ENCODE results near the gene C21orf58. TPM values are rescaled to one million over a fixed set of nuclear protein-coding genes. Genes with fewer than 3 reads are reported as not detected.

The C21orf58 gene
- polyA plus RNA-seq, 1 of the 3 experiments (the other 2 are of a cell fraction), result 9.7 TPM

- Histone ChIP-seq H3K4me1 (ENCODE audit: control insufficient read depth in 1 of 2, insufficient read depth in 2 of 2, low read depth in 1 of 2, low read length in 1 of 2) (no peaks in the 10 kb centered on the region), H3K27ac (ENCODE audit: low read depth in 2 of 2, low read length in 1 of 2) (no peak overlapping the region), H3K36me3 (replicated peaks in 1 of 2; ENCODE audit: control insufficient read depth in 1 of 2, insufficient read depth in 2 of 2, low read length in 1 of 2) (peaks cover 11 to 23% of the 10 kb centered on the region in 2 experiments), H3K4me2 (no peak overlapping the region), H4K20me1 (ENCODE audit: insufficient read depth) (no peaks in the 10 kb centered on the region), H3K79me2 (ENCODE audit: insufficient read depth) (no peaks in the 10 kb centered on the region; the same call in 1 of the 2 replicates), H2AFZ (ENCODE audit: low read depth) (no peak overlapping the region), H3K27me3 (ENCODE audit: insufficient read depth) (no peaks in the 10 kb centered on the region), H3K9ac (no peak overlapping the region), H3K9me3 (no peaks in the 10 kb centered on the region), H3K4me3 (ENCODE audit: low read depth in 2 of 2, low read length in 1 of 2) (no peak overlapping the region), H3K9me2 (no peaks in the 10 kb centered on the region), H3F3A (replicated peaks; ENCODE audit: insufficient read depth) (peaks cover 6% of the 10 kb centered on the region)
- DNase-seq, result no peak
- ChIA-PET POLR2A (no interaction called here), CTCF (no interaction called here)
- TF ChIP-seq FOSL2 (IDR thresholded peaks at IDR 0.05; ENCODE audit: borderline replicate concordance, low read depth) (no peak), IRF3 (IDR thresholded peaks at IDR 0.05; ENCODE audit: low read depth, low read length) (no peak), FOXJ3 (CRISPR knock-in tag; IDR thresholded peaks at IDR 0.05) (no peak), YY1 (IDR thresholded peaks at IDR 0.05; ENCODE audit: low read depth) (no peak), GABPA (IDR thresholded peaks at IDR 0.05; ENCODE audit: low read depth) (no peak), RFX5 (IDR thresholded peaks at IDR 0.05; ENCODE audit: low read length) (no peak), USF2 (IDR thresholded peaks at IDR 0.05; ENCODE audit: borderline replicate concordance, low read depth, low read length) (no peak), SMC3 (IDR thresholded peaks at IDR 0.05; ENCODE audit: low read depth, low read length) (no peak), TCF12 (IDR thresholded peaks at IDR 0.05) (no peak), FOXM1 (IDR thresholded peaks at IDR 0.05; ENCODE audit: low read depth) (no peak), RXRA (IDR thresholded peaks at IDR 0.05; ENCODE audit: borderline replicate concordance, low read depth) (no peak), EP300 (IDR thresholded peaks at IDR 0.05; ENCODE audit: borderline replicate concordance in 1 of 2, low read depth in 1 of 2, low read length in 1 of 2) (no peak), TEAD4 (IDR thresholded peaks at IDR 0.05; ENCODE audit: borderline replicate concordance, insufficient read depth) (no peak), TAF1 (IDR thresholded peaks at IDR 0.05; ENCODE audit: borderline replicate concordance, low read depth, low read length) (no peak), CTCF (IDR thresholded peaks at IDR 0.05) (no peak), PBX3 (IDR thresholded peaks at IDR 0.05) (no peak), MXI1 (IDR thresholded peaks at IDR 0.05; ENCODE audit: low read depth, low read length) (no peak), NFIC (IDR thresholded peaks at IDR 0.05; ENCODE audit: borderline replicate concordance) (no peak), USF1 (IDR thresholded peaks at IDR 0.05; ENCODE audit: borderline replicate concordance, low read depth) (no peak)
- 96% methylated on average over 5 of the region's 5 CpGs for WGBS (ENCODE audit: low lambda C conversion rate)
Measured at GRCh38 chr21:46304437-46304836, 19.2 kb downstream of the C21orf58 start.
